Cortex of kidney (tissue), 1 donor: ENCODE measurements around the gene ATXN3L.
"Not testable (repeated sequence)": the region's sequence is repeated elsewhere in the genome, so short reads cannot be mapped to it uniquely, and the experiment has no call there.

Source experiments
- DNase-seq: peaks from one replicate; lab custom pipeline; 2025; lab: John Stamatoyannopoulos, UW

The ATXN3L gene

DNA sequence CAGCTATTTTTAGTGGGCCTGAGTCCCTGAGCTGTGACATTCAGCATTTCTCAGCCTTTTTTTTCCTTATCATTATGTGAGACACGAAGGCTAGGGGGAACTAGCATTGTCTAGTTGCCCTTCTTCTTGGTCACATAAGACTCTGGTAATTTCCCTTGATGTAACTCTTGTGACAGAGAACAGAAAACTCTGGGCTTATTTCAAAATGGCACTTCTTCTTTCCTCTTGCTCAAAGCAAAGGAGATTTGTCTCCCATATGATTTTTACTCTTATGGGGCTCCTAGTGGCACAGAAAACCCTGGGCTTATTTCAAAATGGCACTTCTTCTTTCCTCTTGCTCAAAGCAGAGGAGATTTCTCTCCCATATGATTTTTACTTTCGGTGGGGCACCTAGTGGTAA, 14.7 kb downstream of the ATXN3L start:
- no peak for DNase-seq

DNA sequence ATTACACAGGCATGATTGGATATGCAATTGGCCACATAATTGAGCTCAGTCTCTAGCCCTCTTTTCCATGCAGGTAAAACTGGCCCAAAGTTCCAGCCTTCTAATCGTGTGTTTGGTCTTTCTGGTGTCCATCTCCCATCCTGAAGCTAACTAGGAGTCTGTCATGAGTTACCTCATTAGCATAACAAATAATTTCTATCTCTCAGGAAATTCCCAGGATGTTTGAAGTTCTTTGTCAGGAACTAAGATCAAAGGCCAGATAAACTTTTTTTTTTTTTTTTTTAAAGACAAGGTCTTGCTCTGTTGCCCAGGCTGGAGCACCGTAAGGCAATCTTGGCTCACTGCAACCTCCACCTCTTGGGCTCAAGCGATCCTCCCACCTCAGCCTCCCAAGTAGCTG, 15.8 kb downstream of the ATXN3L start:
- DNase-seq = no peak

DNA sequence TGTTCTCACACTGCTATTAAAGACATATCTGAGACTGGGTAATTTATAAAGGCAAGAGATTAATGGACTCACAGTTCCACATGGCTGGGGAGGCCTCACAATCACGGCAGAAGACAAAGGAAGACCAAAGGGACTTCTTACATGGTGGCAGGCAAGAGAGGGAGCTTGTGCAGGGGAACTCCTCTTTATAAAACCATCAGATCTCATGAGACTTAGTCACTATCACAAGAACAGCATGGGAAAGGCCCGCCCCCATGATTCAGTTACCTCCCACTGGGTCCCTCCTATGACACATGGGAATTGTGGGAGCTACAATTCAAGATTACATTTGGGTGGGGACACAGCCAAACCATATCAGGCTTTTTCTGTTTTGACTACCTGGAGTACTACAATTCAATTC, 16.6 kb downstream of the ATXN3L start:
- DNase-seq = not testable (repeated sequence)

DNA sequence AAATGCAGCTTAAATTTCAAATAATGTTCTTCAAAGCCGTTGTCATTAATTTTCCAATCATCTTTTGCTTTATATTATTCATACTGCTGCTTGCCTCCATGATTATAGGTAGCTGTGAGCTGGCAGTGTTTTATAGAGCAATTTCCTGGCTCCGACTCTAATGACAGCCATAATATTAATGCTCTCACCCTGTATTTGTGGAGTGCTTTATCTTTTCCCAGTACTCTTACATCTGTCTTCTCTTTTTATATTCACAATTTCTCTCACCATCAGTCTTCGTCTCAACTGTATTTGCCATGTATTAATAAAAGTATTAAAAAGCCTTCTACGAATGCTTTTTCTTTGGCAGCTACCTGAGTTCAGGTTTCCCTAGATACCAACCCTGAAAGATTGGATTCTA, 21.0 kb downstream of the ATXN3L start:
- no peak for DNase-seq

DNA sequence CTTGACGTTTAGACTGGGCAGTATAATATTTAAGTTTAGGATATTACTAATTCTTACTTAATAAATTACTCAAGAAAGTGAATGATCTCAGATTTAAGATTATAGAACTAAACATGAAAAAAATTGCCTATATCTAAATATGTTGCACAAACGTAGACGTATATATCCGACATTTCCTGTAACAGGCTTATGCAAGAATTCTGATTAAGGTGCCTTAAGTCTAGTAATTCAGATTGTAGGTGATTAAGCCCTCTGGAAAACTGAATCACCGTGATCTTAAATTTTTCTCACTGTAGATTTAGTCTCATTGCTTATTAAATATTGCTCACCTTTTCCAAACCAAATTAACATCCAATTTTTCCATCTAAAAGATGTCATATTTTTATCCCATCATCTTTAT, 24.0 kb downstream of the ATXN3L start:
- DNase-seq = no peak

DNA sequence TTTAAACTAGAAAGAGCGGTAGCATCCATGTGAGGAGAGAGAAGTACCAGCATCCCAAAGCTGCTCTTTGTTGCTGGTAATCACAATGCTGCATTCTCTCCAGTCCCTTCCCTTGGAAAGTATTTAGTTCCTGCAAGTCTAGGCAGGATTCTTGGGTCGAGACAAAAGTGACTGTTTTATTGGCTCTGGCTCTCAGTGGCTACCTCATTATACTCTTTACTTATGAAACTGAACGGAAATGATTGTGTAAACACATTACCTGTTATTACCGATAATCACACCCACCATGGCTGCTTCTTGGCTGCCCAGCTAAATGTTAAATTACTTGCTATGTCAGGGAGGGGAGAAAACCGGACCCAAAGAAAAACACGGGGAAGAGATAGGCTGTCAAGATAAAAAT, 26.2 kb downstream of the ATXN3L start:
- DNase-seq = no peak

DNA sequence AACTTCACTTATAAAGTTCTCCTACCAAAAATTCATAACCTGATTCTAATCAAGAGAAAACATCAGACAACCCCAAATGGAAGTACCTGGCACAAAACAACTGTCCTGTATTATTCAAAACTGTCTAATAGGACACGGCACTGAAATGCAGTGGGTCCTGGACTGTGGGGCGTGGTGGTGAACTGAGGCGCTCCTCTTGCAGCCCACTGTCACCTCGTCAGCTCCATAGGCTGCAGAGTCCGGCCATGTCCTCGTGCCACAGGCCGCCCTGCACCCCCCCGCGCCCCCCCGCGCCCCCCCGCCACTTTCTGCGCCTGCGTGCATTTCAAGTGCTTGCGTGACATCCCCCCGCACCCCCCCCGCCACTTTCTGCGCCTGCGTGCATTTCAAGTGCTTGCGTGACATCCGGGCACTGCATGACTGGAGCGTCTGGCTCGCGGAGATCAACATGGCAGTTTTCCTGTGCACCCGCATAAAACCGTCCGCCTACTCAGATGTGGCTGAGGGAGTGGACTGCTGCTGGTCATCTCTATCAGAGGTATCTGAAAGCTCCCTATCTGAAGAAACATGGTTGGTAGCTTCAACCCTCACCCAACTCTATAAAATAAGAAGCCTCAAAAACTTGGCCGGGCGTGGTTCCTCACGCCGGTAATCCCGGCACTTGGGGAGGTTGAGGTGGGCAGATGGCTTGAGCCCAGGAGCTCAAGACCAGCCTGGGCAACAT, 28.8 kb downstream of the ATXN3L start:
- no peak for DNase-seq

DNA sequence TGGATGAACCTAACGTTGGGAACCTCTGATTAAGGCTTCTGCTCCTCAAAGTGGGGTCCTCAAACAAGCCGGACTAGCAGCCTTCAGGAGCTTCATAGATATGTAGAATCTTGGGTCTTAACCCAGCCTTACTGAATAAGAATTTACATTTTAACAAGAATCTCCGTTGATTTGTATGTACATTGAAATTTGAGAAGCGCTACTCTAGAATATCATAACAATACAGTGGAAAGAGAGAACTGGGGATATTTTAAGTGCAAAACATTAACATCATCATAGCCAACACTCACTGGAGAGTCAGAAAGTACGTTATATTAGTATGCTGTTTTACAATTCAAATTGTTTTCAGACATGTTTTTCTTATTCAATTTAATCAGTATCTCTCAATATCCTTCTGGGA, 31.2 kb downstream of the ATXN3L start:
- DNase-seq = no peak

DNA sequence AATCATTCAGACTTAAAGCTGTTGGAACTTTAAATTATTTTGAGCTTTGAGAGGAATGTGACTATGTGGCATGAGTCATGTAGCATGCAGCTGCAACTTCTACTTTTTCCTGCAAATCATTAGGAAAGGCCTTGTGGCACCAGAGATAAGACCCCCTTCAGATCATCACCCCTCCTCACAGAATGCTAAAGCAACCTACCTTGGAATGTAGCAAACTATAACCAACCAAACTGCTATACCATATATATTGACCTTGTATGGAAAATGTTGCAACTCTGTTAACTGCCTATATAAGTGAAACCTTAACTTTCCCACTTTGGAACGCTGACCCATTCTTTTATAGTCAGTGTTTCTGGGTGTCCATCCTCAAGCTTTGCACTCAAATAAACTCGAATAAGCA, 32.0 kb downstream of the ATXN3L start:
- no peak for DNase-seq

DNA sequence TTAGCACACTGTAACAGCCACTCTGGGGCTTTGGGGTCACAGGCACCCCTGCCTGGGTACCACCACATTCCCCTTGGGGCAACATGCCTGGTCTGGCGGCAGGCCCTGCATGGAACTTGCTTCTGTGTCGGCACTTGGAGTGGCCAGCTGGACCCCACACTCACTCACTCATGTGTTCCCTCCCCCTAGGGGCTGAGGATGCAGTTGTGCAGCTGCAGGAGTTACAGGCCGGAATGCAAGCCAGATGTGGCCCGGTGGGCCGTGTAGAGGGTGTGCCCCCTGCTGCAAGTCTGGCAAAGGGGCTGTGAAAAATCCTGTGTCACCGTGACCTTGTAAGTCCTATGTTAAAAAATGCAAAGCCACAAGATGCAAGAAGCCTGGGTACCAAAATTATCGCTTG, 34.2 kb downstream of the ATXN3L start:
- no peak for DNase-seq

DNA sequence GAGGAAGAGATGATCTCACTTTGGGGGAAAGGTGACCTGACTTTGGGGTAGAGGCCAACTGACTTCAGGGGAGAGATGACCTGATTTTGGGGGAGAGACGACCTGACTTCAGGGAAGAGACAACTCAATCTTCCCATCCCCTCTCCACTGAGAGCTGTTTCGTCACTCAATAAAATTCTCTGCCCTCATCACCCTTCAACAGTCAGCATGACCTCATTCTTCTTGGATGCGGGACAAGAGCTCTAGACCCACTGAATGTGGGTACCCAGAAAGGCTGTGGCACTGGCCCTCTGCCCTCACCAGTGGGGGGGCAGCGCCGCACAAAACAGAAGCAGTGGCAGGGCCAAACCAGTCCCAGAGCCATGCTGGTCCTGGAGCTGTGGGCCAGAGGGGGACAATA, 34.6 kb downstream of the ATXN3L start:
- DNase-seq = no peak

DNA sequence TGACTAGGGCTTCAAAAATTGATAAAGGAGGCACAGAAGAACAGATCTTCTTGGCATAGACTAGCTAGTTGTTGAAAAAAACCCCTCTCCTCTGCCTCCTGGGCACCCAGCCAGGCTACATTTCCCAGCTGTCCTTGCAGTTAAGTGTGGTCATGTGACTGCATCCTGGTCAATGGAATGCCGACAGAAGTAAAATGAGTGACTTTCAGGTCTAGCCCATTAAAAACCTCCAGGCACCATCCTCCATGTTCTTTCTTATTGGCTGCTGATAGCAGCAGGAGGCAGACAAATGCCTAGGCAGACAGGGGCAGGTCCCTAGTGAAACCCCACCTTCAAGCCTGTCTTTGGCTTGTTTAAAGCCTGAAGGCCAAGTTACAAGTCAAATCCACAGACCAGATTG, 35.3 kb downstream of the ATXN3L start:
- no peak for DNase-seq

DNA sequence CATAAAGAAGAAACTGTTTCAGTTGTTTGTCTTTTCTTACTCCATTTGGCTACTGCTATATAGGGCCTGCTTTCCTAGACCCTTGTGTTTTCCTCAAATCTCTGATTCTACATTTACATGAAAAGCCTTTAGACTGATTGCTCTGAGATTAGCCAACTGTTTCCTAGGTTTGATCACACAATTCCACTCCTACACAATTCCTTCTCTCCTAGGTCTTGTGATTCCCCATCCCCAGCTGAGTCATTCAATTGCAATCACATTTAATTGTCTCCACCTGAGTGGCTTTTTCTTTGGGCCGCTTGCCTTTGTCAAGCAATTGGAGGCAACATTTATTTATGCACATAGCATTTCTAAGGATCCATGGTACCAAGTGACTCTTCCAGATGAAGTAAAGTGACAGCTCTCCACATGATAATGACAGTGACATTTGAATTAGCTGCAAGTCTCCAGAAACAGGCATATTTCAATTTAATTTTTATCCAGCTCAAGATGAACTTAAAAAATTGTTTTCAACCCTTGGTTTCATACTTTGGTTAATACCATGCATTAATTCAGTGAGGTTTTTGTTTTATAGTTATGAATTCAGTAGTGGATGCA, 35.8 kb downstream of the ATXN3L start:
- DNase-seq = no peak

DNA sequence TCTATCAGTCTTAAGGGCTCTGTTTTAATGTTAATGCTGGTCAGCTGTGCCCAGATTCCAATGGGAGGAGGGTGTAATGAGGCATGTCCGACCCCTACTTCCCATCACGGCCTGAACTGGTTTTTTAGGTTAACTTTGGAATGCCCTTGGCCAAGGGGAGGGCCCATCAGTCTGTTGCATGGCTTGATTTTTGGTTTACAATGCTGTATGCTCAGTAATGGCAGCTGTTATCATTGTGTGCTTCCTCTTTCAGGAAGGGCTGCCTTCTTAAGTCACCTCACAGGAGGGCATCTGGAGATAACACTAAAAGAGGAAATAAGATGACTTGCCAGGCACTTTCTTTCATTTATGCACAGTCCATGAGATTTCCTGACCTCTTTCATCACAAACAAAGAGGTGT, 36.3 kb downstream of the ATXN3L start:
- DNase-seq = no peak

DNA sequence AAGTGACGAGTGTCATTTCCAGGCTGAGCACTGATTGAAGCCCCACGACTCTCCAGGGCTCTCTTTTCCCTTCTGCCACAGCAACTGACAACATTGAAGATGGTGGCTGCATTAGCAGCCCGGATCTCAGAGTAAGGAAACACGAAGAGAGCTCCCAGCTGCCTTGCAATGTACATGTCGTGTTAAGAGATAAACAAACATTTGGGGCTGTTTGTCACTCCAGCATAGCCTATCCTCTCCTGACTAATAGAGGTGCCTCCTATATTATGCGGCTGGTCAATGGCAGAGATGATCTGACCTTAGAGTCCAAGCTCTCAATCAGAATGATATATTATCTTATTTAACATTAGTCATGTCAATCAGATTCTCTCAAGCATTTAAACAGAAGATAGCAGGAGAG, 38.6 kb downstream of the ATXN3L start:
- DNase-seq = no peak

DNA sequence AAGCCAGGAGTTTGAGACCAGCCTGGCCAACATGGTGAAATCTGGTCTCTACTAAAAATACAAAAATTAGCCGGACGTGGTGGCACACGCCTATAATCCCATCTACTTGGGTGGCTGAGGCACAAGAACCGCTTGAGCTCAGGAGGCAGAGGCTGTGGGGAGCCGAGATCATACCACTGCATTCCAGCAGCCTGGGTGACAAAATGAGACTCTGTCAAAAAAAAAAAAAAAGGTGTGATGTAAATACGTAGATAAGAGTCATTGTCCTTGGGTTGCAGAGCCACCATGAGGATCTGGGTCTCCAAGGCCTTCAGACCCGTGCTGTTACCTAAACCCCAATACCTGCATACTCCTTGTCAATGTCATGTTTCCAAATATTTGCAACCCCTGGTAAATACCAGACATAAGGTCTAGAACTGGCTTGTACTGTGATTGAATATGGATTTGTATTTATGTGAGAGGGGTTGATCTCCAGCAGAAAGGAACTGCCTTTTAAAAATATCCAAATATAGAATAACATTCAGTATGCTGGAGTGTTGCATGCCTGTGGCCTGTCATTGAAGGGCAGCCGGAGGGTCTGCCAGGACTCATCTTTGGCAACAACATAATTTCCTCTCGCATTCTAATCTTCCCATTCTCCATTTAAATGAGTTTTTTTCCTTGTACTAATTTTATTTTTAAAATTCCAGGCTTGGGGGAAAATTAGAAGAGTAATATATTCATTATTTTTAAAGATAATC, 40.4 kb downstream of the ATXN3L start:
- no peak for DNase-seq

DNA sequence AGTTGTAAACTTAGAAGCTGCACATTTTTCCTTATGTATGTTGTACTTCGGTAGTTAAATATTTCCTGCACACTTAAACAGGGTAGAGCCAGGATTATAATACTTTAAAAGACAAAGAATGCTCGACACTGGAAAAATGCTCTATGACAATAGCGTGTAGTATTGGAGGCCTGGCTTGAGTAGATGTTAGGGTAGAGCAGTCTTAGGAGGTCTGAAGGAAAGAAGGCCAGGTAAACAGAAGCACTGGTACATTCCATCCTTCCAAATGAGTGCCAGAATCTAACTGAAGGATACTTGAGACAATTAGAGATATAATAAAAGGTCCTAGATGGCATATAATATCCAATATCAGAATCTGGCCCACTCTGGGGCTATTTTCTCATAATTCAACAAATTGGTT, 42.3 kb downstream of the ATXN3L start:
- DNase-seq = no peak

DNA sequence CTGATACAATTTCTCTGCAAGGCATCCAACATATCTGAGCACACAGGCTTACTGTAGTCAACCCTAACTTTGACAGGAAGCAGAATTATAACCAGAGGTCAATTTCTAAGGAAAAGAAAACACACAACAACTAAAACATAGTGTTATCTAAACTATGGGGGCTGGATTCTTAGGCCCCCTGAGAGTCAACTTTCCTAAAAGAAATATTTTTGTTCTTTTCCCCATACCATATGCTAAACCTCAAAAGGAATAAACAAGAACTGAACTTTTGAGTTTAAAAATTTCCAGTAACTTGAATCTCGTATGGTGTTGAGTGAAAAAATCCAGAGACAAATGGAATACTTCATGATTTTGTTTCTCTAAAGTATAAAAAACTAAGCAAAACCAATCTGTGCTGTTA, 42.9 kb downstream of the ATXN3L start:
- DNase-seq = no peak

DNA sequence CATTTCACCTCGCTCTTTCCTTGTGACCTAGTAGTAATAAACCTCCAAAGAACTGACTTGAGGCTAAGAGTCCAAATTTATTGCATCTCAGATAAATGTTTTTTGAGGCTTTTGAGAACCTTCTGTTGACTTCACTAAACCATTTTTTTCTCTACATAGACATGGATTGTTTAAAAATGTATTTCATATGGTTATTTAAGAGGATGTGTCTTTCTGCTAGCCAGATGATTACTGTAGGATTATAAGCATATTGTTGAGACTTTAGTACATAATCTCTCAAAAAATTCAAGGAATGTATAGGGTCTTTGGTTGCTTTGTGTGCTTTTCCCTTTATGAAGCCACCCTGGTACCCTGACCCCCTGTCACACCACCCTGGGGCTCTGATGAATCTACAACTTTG, 44.8 kb downstream of the ATXN3L start:
- DNase-seq = no peak

DNA sequence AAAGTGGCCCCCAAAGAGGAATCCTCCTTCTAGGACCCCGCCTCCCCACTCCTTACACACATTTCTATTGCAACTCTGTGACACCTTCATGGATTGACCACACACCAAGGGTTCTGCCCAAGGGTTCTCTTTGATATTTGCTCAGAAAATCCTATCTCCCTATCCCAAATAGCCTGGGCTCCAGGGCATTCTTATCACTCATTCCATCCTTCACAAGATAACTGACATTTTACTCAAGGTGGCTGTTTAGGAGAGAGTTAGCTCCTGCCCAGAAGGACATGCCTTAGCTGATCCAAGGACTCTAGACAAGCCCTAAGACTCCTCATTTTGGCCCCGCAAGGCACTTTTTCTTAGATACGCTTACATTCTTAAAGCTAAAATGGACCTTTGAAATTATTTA, 47.4 kb downstream of the ATXN3L start:
- DNase-seq = no peak

DNA sequence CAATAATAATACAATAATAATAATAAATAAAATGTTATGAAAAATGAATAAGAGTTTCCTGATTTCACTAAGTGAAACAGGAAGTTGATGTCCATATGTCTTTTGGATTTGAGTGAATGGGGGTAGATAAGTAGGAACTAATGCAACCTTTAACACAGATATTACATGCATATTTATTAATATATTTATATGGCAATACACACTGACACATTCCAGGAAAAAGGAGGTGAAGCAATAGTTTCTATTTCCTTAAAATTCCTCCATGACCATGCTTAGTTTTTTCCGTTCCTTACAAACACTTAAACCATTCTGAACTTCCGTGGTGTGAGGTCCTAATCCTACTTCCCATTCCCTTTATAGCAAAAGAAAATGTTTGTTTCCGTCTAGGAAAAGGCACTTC, 48.3 kb downstream of the ATXN3L start:
- DNase-seq = no peak

DNA sequence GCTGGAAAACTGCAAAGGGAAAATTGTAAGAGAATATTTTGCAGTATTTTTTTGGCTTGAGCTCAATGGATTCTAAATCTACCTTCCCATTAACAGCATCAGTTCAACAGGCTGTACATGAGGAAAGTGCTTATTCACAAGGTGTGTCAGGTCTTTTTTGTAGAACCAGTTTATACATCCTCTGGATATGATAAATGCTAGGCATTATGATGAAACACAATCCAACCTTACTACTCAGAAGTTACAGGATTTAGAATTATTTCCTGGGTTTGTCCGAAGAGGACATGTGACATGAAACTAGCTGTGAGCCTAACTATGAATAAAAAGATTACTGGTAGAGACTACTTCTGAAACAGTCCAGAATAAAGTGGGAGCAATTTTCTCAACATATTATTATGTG, 49.5 kb downstream of the ATXN3L start:
- DNase-seq = no peak

DNA sequence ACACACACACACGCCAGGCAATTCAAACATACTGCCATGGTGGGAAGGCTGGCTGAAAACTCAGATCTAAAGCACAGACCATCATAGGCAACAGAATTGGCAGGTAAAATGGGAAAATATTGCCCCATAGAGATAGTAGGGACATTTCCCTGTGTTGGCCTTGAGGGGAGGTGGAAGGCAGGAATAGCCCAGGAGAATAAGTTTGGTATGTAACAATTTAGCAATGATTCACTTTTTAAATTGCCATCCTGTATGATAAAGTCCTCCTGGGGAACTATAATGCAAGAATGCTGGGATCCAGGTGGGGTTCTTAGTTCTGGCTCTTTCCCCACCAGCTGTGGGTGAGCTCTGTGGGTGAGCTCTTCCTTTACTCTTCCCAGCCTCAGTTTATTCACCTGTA, 51.0 kb downstream of the ATXN3L start:
- no peak for DNase-seq
